ENCODE data around the gene SLFN11. TPM values are rescaled to one million over a fixed set of nuclear protein-coding genes. Genes with fewer than 3 reads are reported as not detected.
"Not testable (repeated sequence)": the region's sequence is repeated elsewhere in the genome, so short reads cannot be mapped to it uniquely, and the experiment has no call there.

SLFN11 gene
- total RNA-seq, 1 experiment from 2014 or later = not detected

GRCh38 chr17:35361027-35361426 is 12.4 kb downstream of the SLFN11 start:
- no peak for DNase-seq (ENCODE audit: low spot score)

- peak; percentile 18 for DNase-seq (ENCODE audit: low spot score)
Measured at GRCh38 chr17:35359398-35359797, 14.0 kb downstream of the SLFN11 start.

- no peak for DNase-seq (ENCODE audit: low spot score)
Measured at GRCh38 chr17:35352284-35352683, 21.1 kb downstream of the SLFN11 start.

GRCh38 chr17:35350493-35350892 is 22.9 kb downstream of the SLFN11 start:
- no peak for DNase-seq (ENCODE audit: low spot score)

- DNase-seq (ENCODE audit: low spot score) = no peak
Measured at GRCh38 chr17:35345926-35346771, 27.3 kb downstream of the SLFN11 start.

GRCh38 chr17:35345445-35345925 is 27.9 kb downstream of the SLFN11 start:
- no peak for DNase-seq (ENCODE audit: low spot score)

GRCh38 chr17:35344262-35344661 is 29.2 kb downstream of the SLFN11 start:
- no peak for DNase-seq (ENCODE audit: low spot score)

GRCh38 chr17:35342276-35342675 is 31.1 kb downstream of the SLFN11 start:
- no peak for DNase-seq (ENCODE audit: low spot score)

GRCh38 chr17:35341411-35341992 is 31.9 kb downstream of the SLFN11 start:
- DNase-seq (ENCODE audit: low spot score) = no peak

- no peak for DNase-seq (ENCODE audit: low spot score)
Measured at GRCh38 chr17:35338230-35338629, 35.2 kb downstream of the SLFN11 start.

GRCh38 chr17:35337364-35337763 is 36.1 kb downstream of the SLFN11 start:
- no peak for DNase-seq (ENCODE audit: low spot score)

GRCh38 chr17:35333578-35333977 is 39.8 kb downstream of the SLFN11 start:
- not testable (repeated sequence) for DNase-seq (ENCODE audit: low spot score)

- no peak for DNase-seq (ENCODE audit: low spot score)
Measured at GRCh38 chr17:35322749-35323148, 50.7 kb downstream of the SLFN11 start.

GRCh38 chr17:35315971-35316370 is 57.5 kb downstream of the SLFN11 start:
- DNase-seq (ENCODE audit: low spot score) = no peak

GRCh38 chr17:35315283-35315682 is 58.1 kb downstream of the SLFN11 start:
- no peak for DNase-seq (ENCODE audit: low spot score)

- no peak for DNase-seq (ENCODE audit: low spot score)
Measured at GRCh38 chr17:35314415-35315216, 58.8 kb downstream of the SLFN11 start.

- no peak for DNase-seq (ENCODE audit: low spot score)
Measured at GRCh38 chr17:35313875-35314409, 59.5 kb downstream of the SLFN11 start.

GRCh38 chr17:35312790-35313711 is 60.4 kb downstream of the SLFN11 start:
- DNase-seq (ENCODE audit: low spot score) = peak; percentile 72

GRCh38 chr17:35312346-35312745 is 61.1 kb downstream of the SLFN11 start:
- no peak for DNase-seq (ENCODE audit: low spot score)

- DNase-seq (ENCODE audit: low spot score) = not testable (repeated sequence)
Measured at GRCh38 chr17:35309345-35309744, 64.1 kb downstream of the SLFN11 start.

All from HT-29 (cell line).